PC-9 (cell line): ENCODE measurements around the gene PSMB5.

Experiments used
- EZH2 ChIP-seq: fragments of 200-600 bp; sonication (generic); IDR thresholded peaks from 2 replicates; pipeline ENCODE4 v1.8.0; 2017; ENCODE audit warnings: antibody characterized with exemption, low read depth
- TF ChIP-seq, protein P1 (sequence below): fragments of 200-600 bp; sonication (generic); conservative IDR thresholded peaks from 2 replicates; pipeline ENCODE4 v1.6.1; 2017; ENCODE audit warnings: mixed run types, antibody characterized with exemption, mild to moderate bottlenecking, moderate library complexity

DNA sequence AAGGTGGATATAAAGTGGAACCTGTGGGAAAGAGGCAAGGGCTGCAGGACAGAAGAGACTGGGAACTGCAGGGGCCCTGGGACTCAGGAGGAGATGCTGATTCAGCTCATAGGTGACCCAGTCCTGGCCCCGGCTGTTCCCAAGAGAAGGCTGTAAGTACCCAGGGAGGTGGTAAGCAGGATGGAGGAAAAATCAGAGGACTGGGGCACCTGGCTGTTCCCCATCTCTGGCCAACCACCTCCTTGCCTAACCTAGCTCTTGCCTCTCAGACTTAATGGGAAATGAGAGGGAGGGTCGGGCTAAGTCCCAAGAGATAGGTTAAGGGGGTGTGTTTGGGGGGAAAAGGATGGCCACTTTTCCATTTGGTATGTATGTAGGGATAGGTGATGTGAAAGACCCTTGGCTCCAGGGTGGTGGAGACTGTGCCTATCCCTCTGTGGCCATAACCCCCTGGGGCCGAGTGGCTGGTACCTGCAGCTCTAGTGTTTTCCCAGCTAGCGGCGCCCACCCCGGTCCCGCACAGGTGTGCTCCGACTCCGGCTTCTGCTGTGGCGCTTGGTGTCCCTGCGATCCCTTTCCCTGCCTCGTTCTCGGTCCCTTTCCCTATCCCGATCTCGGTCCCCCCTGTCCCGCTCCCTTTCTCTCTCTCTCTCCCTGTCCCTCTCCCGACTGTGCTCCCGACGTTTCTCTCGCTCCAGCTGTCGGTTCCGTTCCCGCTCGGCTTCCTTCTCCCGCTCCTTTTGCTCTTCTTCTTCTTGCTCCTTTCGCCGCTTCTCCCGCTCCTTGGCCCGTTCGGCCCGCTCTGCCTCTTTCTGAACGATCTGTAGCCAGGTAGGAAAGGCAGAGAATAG lies 24.2 kb upstream of the PSMB5 start:
- TF ChIP-seq EZH2, result no peak
- TF ChIP-seq, protein P1, sequence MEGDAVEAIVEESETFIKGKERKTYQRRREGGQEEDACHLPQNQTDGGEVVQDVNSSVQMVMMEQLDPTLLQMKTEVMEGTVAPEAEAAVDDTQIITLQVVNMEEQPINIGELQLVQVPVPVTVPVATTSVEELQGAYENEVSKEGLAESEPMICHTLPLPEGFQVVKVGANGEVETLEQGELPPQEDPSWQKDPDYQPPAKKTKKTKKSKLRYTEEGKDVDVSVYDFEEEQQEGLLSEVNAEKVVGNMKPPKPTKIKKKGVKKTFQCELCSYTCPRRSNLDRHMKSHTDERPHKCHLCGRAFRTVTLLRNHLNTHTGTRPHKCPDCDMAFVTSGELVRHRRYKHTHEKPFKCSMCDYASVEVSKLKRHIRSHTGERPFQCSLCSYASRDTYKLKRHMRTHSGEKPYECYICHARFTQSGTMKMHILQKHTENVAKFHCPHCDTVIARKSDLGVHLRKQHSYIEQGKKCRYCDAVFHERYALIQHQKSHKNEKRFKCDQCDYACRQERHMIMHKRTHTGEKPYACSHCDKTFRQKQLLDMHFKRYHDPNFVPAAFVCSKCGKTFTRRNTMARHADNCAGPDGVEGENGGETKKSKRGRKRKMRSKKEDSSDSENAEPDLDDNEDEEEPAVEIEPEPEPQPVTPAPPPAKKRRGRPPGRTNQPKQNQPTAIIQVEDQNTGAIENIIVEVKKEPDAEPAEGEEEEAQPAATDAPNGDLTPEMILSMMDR, result no peak
